A549 (cell line): ENCODE measurements around the gene SREBF1. TPM values are rescaled to one million over a fixed set of nuclear protein-coding genes. Genes with fewer than 3 reads are reported as not detected.

Experiments used
- ATAC-seq, 2 experiments: fragments of 200-7000 bp in 1 of 2; fragments of >200 bp in 1 of 2; cut with Nextera tagmentation in 1 of 2; cut with Tn5 transposase in 1 of 2; 3 replicates each; pipeline versions ENCODE4 v1.8.0 to v1.9.1; 2018 to 2020; ENCODE audit warnings: mild to moderate bottlenecking in 1 of 2, moderate library complexity in 1 of 2
- CTCF ChIA-PET: fragments of 300-600 bp; sonication (Branson Sonifier 250); formaldehyde crosslinking; extraction: SDS; loops from one replicate; lab custom pipeline; 2021; ENCODE audit warnings: antibody characterized with exemption, inconsistent platforms; lab: Yijun Ruan, JAX
- POLR2A ChIA-PET: fragments of 350-600 bp; formaldehyde crosslinking; extraction: SDS; loops from one replicate; lab custom pipeline; 2021; ENCODE audit warnings: antibody characterized with exemption, inconsistent platforms; lab: Yijun Ruan, JAX
- DNase-seq, 2 experiments: peaks; one replicate each; pipeline versions ENCODE4 v3.0.0 to v3.0.0-alpha.2; 2011 to 2016; ENCODE audit warnings: low read depth in 1 of 2, low spot score in 1 of 2
- FAIRE-seq: peaks from 2 replicates; lab custom pipeline; 2011; peaks lifted over from hg19 to GRCh38; lab: Jason Lieb, UNC
- H3K27ac ChIP-seq, 2 experiments: fragments of >200 bp; sonication (Bioruptor Twin); formaldehyde crosslinking; 3 replicates each; pipeline ENCODE4 v1.5.1; 2016 to 2017
- H3K4me1 ChIP-seq: fragments of >200 bp; sonication (Bioruptor Twin); formaldehyde crosslinking; 3 replicates; pipeline ENCODE4 v1.6.1; 2016
- H3K4me2 ChIP-seq: fragments of >200 bp; sonication (Bioruptor Twin); formaldehyde crosslinking; 3 replicates; pipeline ENCODE4 v1.6.1; 2016
- H3K4me3 ChIP-seq: fragments of >200 bp; sonication (Bioruptor Twin); formaldehyde crosslinking; 3 replicates; pipeline ENCODE4 v1.5.1; 2016
- H3K9me3 ChIP-seq: fragments of >200 bp; sonication (Bioruptor Twin); formaldehyde crosslinking; 3 replicates; pipeline ENCODE4 v1.6.1; 2016
- CBX2 ChIP-seq: fragments of 200-600 bp; sonication (generic); IDR thresholded peaks from 2 replicates; pipeline ENCODE4 v1.6.1; 2016; ENCODE audit warnings: low read depth, mild to moderate bottlenecking, borderline replicate concordance
- CEBPB ChIP-seq, 2 experiments: fragments of >200 bp in 1 of 2; sonication (Bioruptor Twin) in 1 of 2; formaldehyde crosslinking in 1 of 2; IDR thresholded peaks; 2 replicates each; pipeline ENCODE4 v1.6.1; 2012 to 2016
- FOSB ChIP-seq: fragments of 250-450 bp; sonication (Bioruptor Pico); IDR thresholded peaks from 2 replicates; pipeline ENCODE4 v1.5.0; 2020; ENCODE audit warnings: mild to moderate bottlenecking, moderate library complexity
- FOSL2 ChIP-seq, 2 experiments: fragments of 450-650 bp in 1 of 2; fragments of >200 bp in 1 of 2; sonication (Bioruptor Twin) in 1 of 2; formaldehyde crosslinking; IDR thresholded peaks; 2 replicates each; pipeline versions ENCODE4 v1.5.0 to v1.6.1; 2016 to 2020; ENCODE audit warnings: mild to moderate bottlenecking in 1 of 2, moderate library complexity in 1 of 2
- HEYL ChIP-seq: fragments of 250-450 bp; sonication (Bioruptor Pico); IDR thresholded peaks from 2 replicates; pipeline ENCODE4 v1.8.0; 2021; ENCODE audit warnings: mild to moderate bottlenecking, moderate library complexity
- JUNB ChIP-seq: fragments of >200 bp; sonication (Bioruptor Twin); formaldehyde crosslinking; IDR thresholded peaks from 2 replicates; pipeline ENCODE4 v1.6.1; 2016
- MAFK ChIP-seq: fragments of 450-650 bp; IDR thresholded peaks from 2 replicates; pipeline ENCODE4 v1.6.1; 2014; ENCODE audit not compliant: partially characterized antibody
- MAX ChIP-seq: IDR thresholded peaks from 2 replicates; pipeline ENCODE4 v1.6.1; 2012
- MAZ ChIP-seq: fragments of 150-350 bp; IDR thresholded peaks from 2 replicates; pipeline ENCODE4 v1.6.1; 2014; ENCODE audit warnings: antibody characterized with exemption, low read depth, low read length, borderline replicate concordance
- NFE2L2 ChIP-seq: fragments of 150-350 bp; conservative IDR thresholded peaks from 2 replicates; pipeline ENCODE4 v1.6.1; 2014; ENCODE audit warnings: low read length
- PBX3 ChIP-seq: IDR thresholded peaks from 2 replicates; pipeline ENCODE4 v1.6.1; 2012
- PHF8 ChIP-seq: fragments of 200-600 bp; sonication (generic); IDR thresholded peaks from 2 replicates; pipeline ENCODE4 v1.6.1; 2016; ENCODE audit warnings: low read depth, mild to moderate bottlenecking, antibody characterized with exemption, moderate library complexity, borderline replicate concordance
- RAD21 ChIP-seq, 2 experiments: fragments of >200 bp in 1 of 2; sonication (Bioruptor Twin) in 1 of 2; formaldehyde crosslinking in 1 of 2; IDR thresholded peaks in 1 of 2; conservative IDR thresholded peaks in 1 of 2; 2 replicates in 1 of 2; 3 replicates in 1 of 2; pipeline ENCODE4 v1.6.1; 2012 to 2018; ENCODE audit warnings: inconsistent platforms in 1 of 2
- RCOR1 ChIP-seq: fragments of 150-350 bp; IDR thresholded peaks from 2 replicates; pipeline ENCODE4 v1.6.1; 2014; ENCODE audit warnings: antibody characterized with exemption, low read length, low read depth
- RFX5 ChIP-seq: fragments of 450-650 bp; IDR thresholded peaks from 2 replicates; pipeline ENCODE4 v1.7.1; 2014; ENCODE audit warnings: antibody characterized with exemption, mild to moderate bottlenecking, moderate library complexity
- SMC3 ChIP-seq: fragments of >200 bp; sonication (Bioruptor Twin); formaldehyde crosslinking; IDR thresholded peaks from 3 replicates; pipeline ENCODE4 v1.6.1; 2018; ENCODE audit warnings: inconsistent platforms
- TFCP2L1 ChIP-seq: fragments of 250-450 bp; sonication (Bioruptor Pico); IDR thresholded peaks from 2 replicates; pipeline ENCODE4 v1.5.0; 2021; ENCODE audit warnings: mild to moderate bottlenecking
- ZFP36 ChIP-seq: fragments of 450-650 bp; IDR thresholded peaks from 2 replicates; pipeline ENCODE4 v1.6.1; 2014; ENCODE audit warnings: borderline replicate concordance; ENCODE audit not compliant: partially characterized antibody
- ZSCAN20 ChIP-seq: fragments of 250-450 bp; sonication (Bioruptor Pico); IDR thresholded peaks from 2 replicates; pipeline ENCODE4 v1.8.0; 2022; ENCODE audit warnings: mild to moderate bottlenecking, moderate library complexity
- WGBS: methylation state at CpG from one replicate; pipeline ENCODE4 v1.1.6; 2017; ENCODE audit errors: missing lambda C conversion rate; 5-methylcytosine and 5-hydroxymethylcytosine counted together
- polyA plus RNA-seq, 4 experiments: library from polyadenylated mRNA; depleted of rRNA in 3 of 4; stranded (reverse); fragments of >200 nt; fragmentation: RNase III in 1 of 4; extraction: RNeasy Plus Mini Kit Qiagen cat#74134 plus additional on column Dnase treatment in 1 of 4; gene quantifications; 2 replicates in 3 of 4; 3 replicates in 1 of 4; pipeline ENCODE4 v1.2.3, GENCODE V29; 2011 to 2017
- TF ChIP-seq, protein P1 (sequence below): fragments of >200 bp; sonication (Bioruptor Twin); formaldehyde crosslinking; IDR thresholded peaks from 3 replicates; pipeline ENCODE4 v1.5.1; 2016
- TF ChIP-seq, protein P2 (sequence below): fragments of 200-600 bp; sonication (generic); IDR thresholded peaks from 2 replicates; pipeline ENCODE4 v1.6.1; 2016; ENCODE audit warnings: antibody characterized with exemption, mild to moderate bottlenecking, moderate library complexity

Gene SREBF1
- polyA plus RNA-seq, 2 of the 4 experiments (the other 2 are of a cell fraction), result 47.4 to 159 TPM

GRCh38 chr17:17774009-17774881, 62.5 kb downstream of the SREBF1 start:
- peak overlapping the region; percentile 3; the same call in 1 of the 3 replicates for H3K4me2 ChIP-seq
- peak; percentile 39 to 74 for DNase-seq

DNA sequence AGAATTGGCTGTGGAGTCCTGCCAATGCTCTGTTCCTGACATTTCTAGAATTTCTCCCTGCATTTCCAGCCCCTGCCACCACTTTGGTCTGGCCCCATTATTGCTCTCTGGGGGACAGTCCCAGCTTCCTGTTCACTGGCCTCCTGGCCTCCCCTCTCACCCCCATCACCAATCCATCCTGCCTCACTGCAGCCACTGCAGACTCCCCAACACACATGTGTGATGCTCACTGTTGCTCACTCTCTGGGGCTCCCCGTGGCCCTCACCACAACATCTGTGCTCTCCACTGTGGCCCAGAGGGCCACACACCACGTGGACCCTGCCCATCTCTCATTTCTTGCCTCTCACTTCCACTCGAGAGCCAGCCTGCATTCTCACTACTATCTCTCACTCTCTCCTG, 64.6 kb downstream of the SREBF1 start:
- H3K4me1 ChIP-seq, result peaks cover 41% of the 10 kb centered on the region

More at GRCh38 chr17:17774009-17774881, 62.5 kb downstream of the SREBF1 start:
- ATAC-seq (peak; percentile 32 to 72; a peak in 4 of 6 replicates), FAIRE-seq (no peak)
- POLR2A ChIA-PET, result interaction anchor here (1.0 to 1.3 kb wide), 2 partner anchors 81 to 92 kb away, joined by 5 to 6 read pairs; no protein-coding TSS in a partner anchor
- Histone ChIP-seq H3K4me1 (peaks cover 31% of the 10 kb centered on the region), H3K9me3 (no peaks in the 10 kb centered on the region), H3K4me3 (no peak overlapping the region), H3K27ac (peak overlapping the region; percentile 41 to 61; a peak in 4 of 6 replicates)
- TF ChIP-seq, protein P1, sequence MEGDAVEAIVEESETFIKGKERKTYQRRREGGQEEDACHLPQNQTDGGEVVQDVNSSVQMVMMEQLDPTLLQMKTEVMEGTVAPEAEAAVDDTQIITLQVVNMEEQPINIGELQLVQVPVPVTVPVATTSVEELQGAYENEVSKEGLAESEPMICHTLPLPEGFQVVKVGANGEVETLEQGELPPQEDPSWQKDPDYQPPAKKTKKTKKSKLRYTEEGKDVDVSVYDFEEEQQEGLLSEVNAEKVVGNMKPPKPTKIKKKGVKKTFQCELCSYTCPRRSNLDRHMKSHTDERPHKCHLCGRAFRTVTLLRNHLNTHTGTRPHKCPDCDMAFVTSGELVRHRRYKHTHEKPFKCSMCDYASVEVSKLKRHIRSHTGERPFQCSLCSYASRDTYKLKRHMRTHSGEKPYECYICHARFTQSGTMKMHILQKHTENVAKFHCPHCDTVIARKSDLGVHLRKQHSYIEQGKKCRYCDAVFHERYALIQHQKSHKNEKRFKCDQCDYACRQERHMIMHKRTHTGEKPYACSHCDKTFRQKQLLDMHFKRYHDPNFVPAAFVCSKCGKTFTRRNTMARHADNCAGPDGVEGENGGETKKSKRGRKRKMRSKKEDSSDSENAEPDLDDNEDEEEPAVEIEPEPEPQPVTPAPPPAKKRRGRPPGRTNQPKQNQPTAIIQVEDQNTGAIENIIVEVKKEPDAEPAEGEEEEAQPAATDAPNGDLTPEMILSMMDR, result peak; percentile 45
- TF ChIP-seq MAX (no peak), CEBPB (IDR thresholded peaks at IDR 0.05) (no peak), HEYL (CRISPR knock-in tag) (no peak), CBX2 (no peak), MAFK (peak; percentile 69), ZFP36 (peak; percentile 92), SMC3 (peak; percentile 58), FOSL2 (IDR thresholded peaks at IDR 0.05) (no peak), FOSL2 (CRISPR knock-in tag; IDR thresholded peaks at IDR 0.05) (peak; percentile 28), RAD21 (conservative IDR thresholded peaks at IDR 0.05 in 1 of 2, IDR thresholded peaks at IDR 0.05 in 1 of 2) (peak; percentile 53 to 60; a peak in 4 of 5 replicates)
- CTCF ChIA-PET, result interaction anchor here (0.5 to 10.0 kb wide), 22 partner anchors 8 to 429 kb away, joined by 3 to 55 read pairs (median 5); partner anchors contain the start of gene RAI1
- 59% methylated on average over 21 of the region's 21 CpGs for WGBS

More for the DNA sequence above, 64.6 kb downstream of the SREBF1 start:
- CTCF ChIA-PET, result interaction anchor here (1.4 to 10.0 kb wide), 5 partner anchors 9 to 93 kb away, joined by 3 to 55 read pairs (median 7); partner anchors contain the start of gene RAI1
- TF ChIP-seq FOSB (CRISPR knock-in tag) (no peak), RFX5 (no peak), PHF8 (no peak), JUNB (no peak), RCOR1 (no peak), TFCP2L1 (CRISPR knock-in tag) (no peak), ZSCAN20 (CRISPR knock-in tag) (no peak), MAZ (no peak), NFE2L2 (no peak), PBX3 (no peak)
- TF ChIP-seq, protein P2, sequence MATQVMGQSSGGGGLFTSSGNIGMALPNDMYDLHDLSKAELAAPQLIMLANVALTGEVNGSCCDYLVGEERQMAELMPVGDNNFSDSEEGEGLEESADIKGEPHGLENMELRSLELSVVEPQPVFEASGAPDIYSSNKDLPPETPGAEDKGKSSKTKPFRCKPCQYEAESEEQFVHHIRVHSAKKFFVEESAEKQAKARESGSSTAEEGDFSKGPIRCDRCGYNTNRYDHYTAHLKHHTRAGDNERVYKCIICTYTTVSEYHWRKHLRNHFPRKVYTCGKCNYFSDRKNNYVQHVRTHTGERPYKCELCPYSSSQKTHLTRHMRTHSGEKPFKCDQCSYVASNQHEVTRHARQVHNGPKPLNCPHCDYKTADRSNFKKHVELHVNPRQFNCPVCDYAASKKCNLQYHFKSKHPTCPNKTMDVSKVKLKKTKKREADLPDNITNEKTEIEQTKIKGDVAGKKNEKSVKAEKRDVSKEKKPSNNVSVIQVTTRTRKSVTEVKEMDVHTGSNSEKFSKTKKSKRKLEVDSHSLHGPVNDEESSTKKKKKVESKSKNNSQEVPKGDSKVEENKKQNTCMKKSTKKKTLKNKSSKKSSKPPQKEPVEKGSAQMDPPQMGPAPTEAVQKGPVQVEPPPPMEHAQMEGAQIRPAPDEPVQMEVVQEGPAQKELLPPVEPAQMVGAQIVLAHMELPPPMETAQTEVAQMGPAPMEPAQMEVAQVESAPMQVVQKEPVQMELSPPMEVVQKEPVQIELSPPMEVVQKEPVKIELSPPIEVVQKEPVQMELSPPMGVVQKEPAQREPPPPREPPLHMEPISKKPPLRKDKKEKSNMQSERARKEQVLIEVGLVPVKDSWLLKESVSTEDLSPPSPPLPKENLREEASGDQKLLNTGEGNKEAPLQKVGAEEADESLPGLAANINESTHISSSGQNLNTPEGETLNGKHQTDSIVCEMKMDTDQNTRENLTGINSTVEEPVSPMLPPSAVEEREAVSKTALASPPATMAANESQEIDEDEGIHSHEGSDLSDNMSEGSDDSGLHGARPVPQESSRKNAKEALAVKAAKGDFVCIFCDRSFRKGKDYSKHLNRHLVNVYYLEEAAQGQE, result no peak
- TF ChIP-seq, all 56 proteins: peak for 0
- ATAC-seq (peak in 1 of 2 experiments; percentile 4; a peak in 1 of 6 replicates), DNase-seq (no peak), FAIRE-seq (no peak)
- 79% methylated on average over 3 of the region's 3 CpGs for WGBS
- H3K27ac ChIP-seq, result no peak overlapping the region; a peak in 1 of 6 replicates
- POLR2A ChIA-PET, result no interaction called here
- no peak overlapping the region for H3K4me2 ChIP-seq
- no peak overlapping the region for H3K4me3 ChIP-seq
- H3K9me3 ChIP-seq, result no peaks in the 10 kb centered on the region
